Measurements from ENCODE around the gene USP27X. TPM values are rescaled to one million over a fixed set of nuclear protein-coding genes. Genes with fewer than 3 reads are reported as not detected.

The USP27X gene
- total RNA-seq, 1 donor from 2014 or later, result 3.1 TPM

DNA sequence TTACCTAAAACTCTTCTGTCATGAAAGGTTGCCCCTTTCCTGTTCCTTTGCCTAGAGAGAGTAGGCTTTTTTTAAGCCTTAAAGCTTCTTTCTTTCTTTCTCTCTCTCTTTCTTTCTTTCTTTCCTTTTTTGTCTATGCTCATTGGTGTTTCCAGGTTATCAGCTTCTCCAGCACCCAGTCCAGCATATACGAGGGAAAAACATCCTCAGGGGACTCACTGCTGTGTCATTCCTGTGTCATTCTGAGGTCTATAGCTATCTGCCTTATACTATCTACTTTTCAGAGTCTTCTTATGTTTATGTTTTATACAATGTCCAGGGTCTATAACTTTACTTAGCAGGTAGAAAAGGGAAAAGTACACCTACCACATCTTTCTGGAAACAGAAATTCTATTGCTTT lies 10.5 kb upstream of the USP27X start:
- Histone ChIP-seq H3K36me3 (no peaks in the 10 kb centered on the region), H3K9me3 (no peaks in the 10 kb centered on the region), H3K4me1 (no peaks in the 10 kb centered on the region), H3K27ac (no peak overlapping the region), H3K4me3 (no peak overlapping the region), H3K27me3 (ENCODE audit: low read depth) (no peaks in the 10 kb centered on the region)
- TF ChIP-seq, protein P1, sequence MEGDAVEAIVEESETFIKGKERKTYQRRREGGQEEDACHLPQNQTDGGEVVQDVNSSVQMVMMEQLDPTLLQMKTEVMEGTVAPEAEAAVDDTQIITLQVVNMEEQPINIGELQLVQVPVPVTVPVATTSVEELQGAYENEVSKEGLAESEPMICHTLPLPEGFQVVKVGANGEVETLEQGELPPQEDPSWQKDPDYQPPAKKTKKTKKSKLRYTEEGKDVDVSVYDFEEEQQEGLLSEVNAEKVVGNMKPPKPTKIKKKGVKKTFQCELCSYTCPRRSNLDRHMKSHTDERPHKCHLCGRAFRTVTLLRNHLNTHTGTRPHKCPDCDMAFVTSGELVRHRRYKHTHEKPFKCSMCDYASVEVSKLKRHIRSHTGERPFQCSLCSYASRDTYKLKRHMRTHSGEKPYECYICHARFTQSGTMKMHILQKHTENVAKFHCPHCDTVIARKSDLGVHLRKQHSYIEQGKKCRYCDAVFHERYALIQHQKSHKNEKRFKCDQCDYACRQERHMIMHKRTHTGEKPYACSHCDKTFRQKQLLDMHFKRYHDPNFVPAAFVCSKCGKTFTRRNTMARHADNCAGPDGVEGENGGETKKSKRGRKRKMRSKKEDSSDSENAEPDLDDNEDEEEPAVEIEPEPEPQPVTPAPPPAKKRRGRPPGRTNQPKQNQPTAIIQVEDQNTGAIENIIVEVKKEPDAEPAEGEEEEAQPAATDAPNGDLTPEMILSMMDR (IDR thresholded peaks at IDR 0.05), result no peak
- ATAC-seq (no peak), DNase-seq (no peak)
- intact Hi-C loops (cut with DNase I), result no loop called here

DNA sequence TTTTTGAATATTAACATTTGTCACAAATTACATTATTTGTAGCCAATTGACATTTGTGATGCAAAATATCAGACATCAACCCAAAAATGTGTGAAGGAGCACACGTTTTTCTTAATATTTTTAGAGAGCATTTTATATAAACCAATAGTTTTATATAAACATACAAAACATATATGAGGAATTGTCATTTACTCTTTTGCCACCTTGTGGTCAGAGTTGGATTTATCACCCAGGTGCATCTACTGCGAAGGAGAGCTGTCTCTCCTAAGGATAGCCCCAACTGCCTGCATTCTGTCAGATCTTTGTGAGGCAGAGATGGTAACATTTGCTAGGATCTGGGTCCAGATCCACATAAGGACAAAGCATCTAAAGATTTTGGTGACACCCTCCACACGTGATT lies 2.5 kb upstream of the USP27X start:
- no peaks in the 10 kb centered on the region for H3K27me3 ChIP-seq (ENCODE audit: low read depth)
- peaks cover 20% of the 10 kb centered on the region for H3K4me1 ChIP-seq
- TF ChIP-seq, protein P1 (IDR thresholded peaks at IDR 0.05), result peak; percentile 40
- H3K4me3 ChIP-seq, result no peak overlapping the region
- intact Hi-C loops (cut with DNase I), result no loop called here
- no peaks in the 10 kb centered on the region for H3K36me3 ChIP-seq
- no peak overlapping the region for H3K27ac ChIP-seq
- no peaks in the 10 kb centered on the region for H3K9me3 ChIP-seq
- ATAC-seq (no peak), DNase-seq (no peak)

DNA sequence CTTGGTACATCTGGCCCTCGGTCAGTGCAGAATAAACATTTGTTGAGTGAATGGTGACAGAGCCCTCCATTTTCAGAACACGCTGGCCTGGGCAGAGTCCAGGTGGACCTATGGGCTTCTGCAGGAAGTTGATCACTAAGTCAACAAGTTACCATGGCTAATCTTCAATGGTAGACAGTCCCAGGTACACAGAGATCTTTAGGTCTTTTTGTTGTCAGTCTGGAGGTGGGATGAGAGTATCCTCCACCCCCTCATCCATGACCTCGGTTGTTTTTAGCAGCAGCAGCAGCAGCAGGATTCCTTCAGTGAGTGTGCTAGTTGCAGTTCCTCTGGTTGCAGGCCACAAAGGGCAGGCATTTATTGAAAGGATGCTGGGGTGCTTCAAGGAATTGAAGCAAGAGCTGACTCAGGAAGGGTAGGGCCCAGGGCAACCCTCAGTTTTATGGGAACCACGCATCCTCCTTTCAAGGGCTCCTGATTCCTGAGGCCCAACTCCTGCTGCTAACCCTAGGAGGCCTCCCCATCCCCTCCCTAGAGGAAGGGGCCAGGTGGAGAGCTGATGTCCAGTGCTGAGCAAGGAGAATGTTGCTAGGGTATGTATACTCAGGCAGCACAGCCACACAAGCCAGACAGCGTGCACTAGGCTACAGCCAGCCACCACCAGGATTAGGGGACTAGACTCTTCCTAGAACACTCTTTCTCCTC lies 1.7 kb upstream of the USP27X start:
- peaks cover 20% of the 10 kb centered on the region for H3K4me1 ChIP-seq
- ATAC-seq (no peak), DNase-seq (no peak)
- no peak overlapping the region for H3K4me3 ChIP-seq
- TF ChIP-seq, protein P1 (IDR thresholded peaks at IDR 0.05), result no peak
- intact Hi-C loops (cut with DNase I), result no loop called here
- H3K27ac ChIP-seq, result peak overlapping the region; percentile 77
- no peaks in the 10 kb centered on the region for H3K9me3 ChIP-seq
- no peaks in the 10 kb centered on the region for H3K27me3 ChIP-seq (ENCODE audit: low read depth)
- H3K36me3 ChIP-seq, result no peaks in the 10 kb centered on the region

DNA sequence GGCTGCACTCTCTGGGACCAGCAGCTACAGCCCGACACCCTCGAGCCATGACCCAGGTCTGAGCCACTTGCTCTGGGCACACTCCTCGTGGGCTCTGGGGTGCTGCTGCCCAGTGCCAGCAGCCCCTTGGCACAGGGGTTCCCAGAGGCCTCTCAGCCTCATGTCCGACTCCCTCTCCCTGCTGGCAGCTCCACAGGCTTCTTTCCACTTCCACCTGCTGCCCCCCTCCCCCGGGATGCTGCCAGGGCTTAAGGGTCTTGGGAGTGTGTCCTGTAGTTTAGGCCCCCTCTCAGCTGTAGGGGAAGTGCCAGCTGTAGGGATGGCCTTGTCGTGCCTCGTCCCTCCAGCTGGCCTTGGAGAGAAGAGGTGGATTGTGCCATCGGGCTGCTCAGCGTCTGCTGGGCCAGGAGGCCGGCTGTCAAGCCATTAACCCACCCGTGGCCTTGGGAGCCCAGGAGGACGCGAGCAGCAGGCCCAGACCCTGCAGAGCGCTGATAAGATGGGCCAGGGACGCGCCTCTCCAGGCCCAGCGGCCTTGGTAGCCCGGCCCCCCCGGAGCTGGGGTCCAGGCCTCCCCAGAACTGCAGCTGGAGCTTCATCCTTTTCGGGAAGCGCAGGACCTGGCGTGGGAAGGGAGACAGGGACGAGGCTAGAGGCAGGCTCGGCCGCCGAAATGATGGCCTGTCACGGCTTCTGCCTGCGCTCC lies 1.0 kb upstream of the USP27X start:
- peak overlapping the region; percentile 60 for H3K4me3 ChIP-seq
- no peaks in the 10 kb centered on the region for H3K36me3 ChIP-seq
- TF ChIP-seq, protein P1 (IDR thresholded peaks at IDR 0.05), result no peak
- no peaks in the 10 kb centered on the region for H3K9me3 ChIP-seq
- no peak for DNase-seq
- peak; percentile 1 to 20 for ATAC-seq
- H3K4me1 ChIP-seq, result peaks cover 20% of the 10 kb centered on the region
- H3K27me3 ChIP-seq (ENCODE audit: low read depth), result no peaks in the 10 kb centered on the region
- H3K27ac ChIP-seq, result peak overlapping the region; percentile 77
- intact Hi-C loops (cut with DNase I), result no loop called here

DNA sequence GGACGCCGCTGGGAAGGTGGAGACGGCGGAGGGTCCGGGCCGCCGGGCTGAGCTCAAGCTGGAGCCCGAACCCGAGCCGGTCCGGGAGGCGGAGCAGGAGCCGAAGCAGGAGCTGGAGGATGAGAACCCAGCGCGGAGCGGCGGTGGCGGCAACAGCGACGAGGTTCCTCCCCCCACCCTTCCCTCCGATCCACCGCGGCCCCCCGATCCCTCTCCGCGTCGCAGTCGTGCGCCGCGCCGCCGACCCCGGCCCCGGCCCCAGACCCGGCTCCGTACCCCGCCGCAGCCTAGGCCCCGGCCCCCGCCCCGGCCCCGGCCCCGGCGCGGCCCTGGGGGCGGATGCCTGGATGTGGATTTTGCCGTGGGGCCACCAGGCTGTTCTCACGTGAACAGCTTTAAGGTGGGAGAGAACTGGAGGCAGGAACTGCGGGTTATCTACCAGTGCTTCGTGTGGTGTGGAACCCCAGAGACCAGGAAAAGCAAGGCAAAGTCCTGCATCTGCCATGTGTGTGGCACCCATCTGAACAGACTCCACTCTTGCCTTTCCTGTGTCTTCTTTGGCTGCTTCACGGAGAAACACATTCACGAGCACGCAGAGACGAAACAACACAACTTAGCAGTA lies 483 bp downstream of the USP27X start:
- intact Hi-C loops (cut with DNase I), result no loop called here
- peak overlapping the region; percentile 60 for H3K4me3 ChIP-seq
- ATAC-seq, result peak; percentile 32

More for the DNA sequence above, 483 bp downstream of the USP27X start:
- Histone ChIP-seq H3K27ac (peak overlapping the region; percentile 77), H3K9me3 (no peaks in the 10 kb centered on the region), H3K4me1 (peaks cover 20% of the 10 kb centered on the region), H3K27me3 (ENCODE audit: low read depth) (no peaks in the 10 kb centered on the region), H3K36me3 (no peaks in the 10 kb centered on the region)
- TF ChIP-seq, protein P1 (IDR thresholded peaks at IDR 0.05), result no peak
- DNase-seq, result no peak

Measured in lower lobe of right lung (tissue), 2 donors.